Glutamatergic neuron (in vitro differentiated cells): Measurements from ENCODE around the gene MYH6. TPM values are rescaled to one million over a fixed set of nuclear protein-coding genes. Genes with fewer than 3 reads are reported as not detected.

ENCODE experiments used
- DNase-seq: peaks from one replicate; pipeline ENCODE4 v3.0.0; 2022
- H3K27ac Mint-ChIP-seq: one replicate; pipeline ENCODE4 v1.8.0; 2020; ENCODE audit warnings: mild to moderate bottlenecking, mixed read lengths, inconsistent platforms; ENCODE audit not compliant: unreplicated experiment
- H3K27me3 Mint-ChIP-seq: one replicate; pipeline ENCODE4 v1.8.0; 2020; ENCODE audit warnings: mild to moderate bottlenecking, moderate library complexity, mixed read lengths, inconsistent platforms; ENCODE audit not compliant: unreplicated experiment
- H3K36me3 Mint-ChIP-seq: one replicate; pipeline ENCODE4 v1.8.0; 2020; ENCODE audit warnings: mild to moderate bottlenecking, mixed read lengths, inconsistent platforms; ENCODE audit not compliant: unreplicated experiment
- H3K4me1 Mint-ChIP-seq: one replicate; pipeline ENCODE4 v1.8.0; 2020; ENCODE audit warnings: mild to moderate bottlenecking, low read depth, mixed read lengths, inconsistent platforms; ENCODE audit not compliant: unreplicated experiment
- H3K4me3 Mint-ChIP-seq: one replicate; pipeline ENCODE4 v1.8.0; 2020; ENCODE audit warnings: mild to moderate bottlenecking, mixed read lengths, inconsistent platforms; ENCODE audit not compliant: unreplicated experiment
- H3K9me3 Mint-ChIP-seq: one replicate; pipeline ENCODE4 v1.8.0; 2020; ENCODE audit warnings: mild to moderate bottlenecking, moderate library complexity, mixed read lengths, inconsistent platforms; ENCODE audit not compliant: unreplicated experiment
- CTCF ChIP-seq: fragments of 200-600 bp; sonication (generic); IDR thresholded peaks from one replicate; pipeline ENCODE4 v1.5.0; 2021; ENCODE audit not compliant: partially characterized antibody, unreplicated experiment
- total RNA-seq: library from RNA; stranded (reverse); fragmentation: NEBNext Ultra II Directional; extraction: Animal tissue kit (Norgen Biotek cat#: 25700); gene quantifications from one replicate; pipeline ENCODE4 v1.2.1, GENCODE V29; 2021; ENCODE audit not compliant: unreplicated experiment

Gene MYH6
- total RNA-seq, 1 donor from 2014 or later: not detected

- Mint-ChIP-seq H3K4me3 (no peak overlapping the region), H3K36me3 (no peaks in the 10 kb centered on the region), H3K27me3 (peaks cover 6% of the 10 kb centered on the region), H3K4me1 (no peaks in the 10 kb centered on the region), H3K27ac (no peak overlapping the region), H3K9me3 (peaks cover 3% of the 10 kb centered on the region)
- no peak for TF ChIP-seq CTCF
- DNase-seq: no peak
Measured at GRCh38 chr14:23439107-23439835, 31.2 kb upstream of the MYH6 start.

GRCh38 chr14:23438101-23438971, 30.3 kb upstream of the MYH6 start:
- peaks cover 8% of the 10 kb centered on the region for H3K27me3 Mint-ChIP-seq
- H3K4me1 Mint-ChIP-seq: no peaks in the 10 kb centered on the region
- DNase-seq: no peak
- no peak overlapping the region for H3K4me3 Mint-ChIP-seq
- no peaks in the 10 kb centered on the region for H3K36me3 Mint-ChIP-seq
- peaks cover 6% of the 10 kb centered on the region for H3K9me3 Mint-ChIP-seq
- H3K27ac Mint-ChIP-seq: no peak overlapping the region
- TF ChIP-seq CTCF: no peak

GRCh38 chr14:23437133-23438100, 29.3 kb upstream of the MYH6 start:
- H3K27ac Mint-ChIP-seq: no peak overlapping the region
- H3K27me3 Mint-ChIP-seq: peaks cover 9% of the 10 kb centered on the region
- no peaks in the 10 kb centered on the region for H3K4me1 Mint-ChIP-seq
- H3K36me3 Mint-ChIP-seq: no peaks in the 10 kb centered on the region
- peaks cover 4% of the 10 kb centered on the region for H3K9me3 Mint-ChIP-seq
- no peak for TF ChIP-seq CTCF
- no peak for DNase-seq
- H3K4me3 Mint-ChIP-seq: no peak overlapping the region

GRCh38 chr14:23436327-23437132, 28.5 kb upstream of the MYH6 start:
- Mint-ChIP-seq H3K27me3 (peaks cover 6% of the 10 kb centered on the region), H3K4me1 (no peaks in the 10 kb centered on the region), H3K36me3 (no peaks in the 10 kb centered on the region), H3K27ac (no peak overlapping the region), H3K4me3 (no peak overlapping the region), H3K9me3 (peaks cover 4% of the 10 kb centered on the region)
- no peak for DNase-seq
- no peak for TF ChIP-seq CTCF
